Suprapubic skin (tissue), 4 donors: ENCODE results near the gene CTBP2. TPM values are rescaled to one million over a fixed set of nuclear protein-coding genes. Genes with fewer than 3 reads are reported as not detected.
A peak's percentile ranks its signal among the peaks of the same experiment; 100 is the strongest.

Experiments used
- DNase-seq, 2 donors: peaks; one replicate each; pipeline ENCODE4 v3.0.0-alpha.2; 2019; ENCODE audit warnings: low spot score in 2 of 2
- H3K27ac ChIP-seq: fragments of 200-600 bp; sonication (generic); one replicate; pipeline ENCODE4 v1.5.1; 2019
- H3K27me3 ChIP-seq: fragments of 200-600 bp; sonication (generic); one replicate; pipeline ENCODE4 v1.5.1; 2019
- H3K36me3 ChIP-seq: fragments of 200-600 bp; sonication (generic); one replicate; pipeline ENCODE4 v1.5.1; 2019
- H3K4me1 ChIP-seq: fragments of 200-600 bp; sonication (generic); one replicate; pipeline ENCODE4 v1.5.1; 2019
- H3K4me3 ChIP-seq: fragments of 200-600 bp; sonication (generic); one replicate; pipeline ENCODE4 v1.5.1; 2019; ENCODE audit warnings: mild to moderate bottlenecking
- H3K9me3 ChIP-seq: fragments of 200-600 bp; sonication (generic); one replicate; pipeline ENCODE4 v1.5.1; 2019
- CTCF ChIP-seq, 2 donors: fragments of 200-600 bp in 1 of 2; fragments of 450-650 bp in 1 of 2; sonication (generic) in 1 of 2; IDR thresholded peaks; one replicate each; pipeline ENCODE4 v1.5.1; 2016 to 2019; ENCODE audit warnings: antibody characterized with exemption in 2 of 2, mild to moderate bottlenecking in 1 of 2, moderate library complexity in 1 of 2
- EP300 ChIP-seq: sonication (generic); formaldehyde crosslinking; IDR thresholded peaks from one replicate; pipeline ENCODE4 v1.6.1; 2017; ENCODE audit warnings: antibody characterized with exemption
- POLR2A ChIP-seq, 2 donors: fragments of 450-650 bp; IDR thresholded peaks; one replicate each; pipeline ENCODE4 v1.6.1; 2017; ENCODE audit warnings: antibody characterized with exemption in 2 of 2, mild to moderate bottlenecking in 2 of 2, moderate library complexity in 2 of 2
- POLR2AphosphoS5 ChIP-seq, 3 donors: sonication (generic); formaldehyde crosslinking; IDR thresholded peaks; one replicate each; pipeline ENCODE4 v1.6.1; 2017; ENCODE audit warnings: antibody characterized with exemption in 3 of 3
- WGBS: methylation state at CpG from one replicate; pipeline ENCODE4 v1.1.5; 2018; 5-methylcytosine and 5-hydroxymethylcytosine counted together
- total RNA-seq, 4 donors: library from RNA; depleted of rRNA; stranded (reverse); fragments of >200 nt; gene quantifications; one replicate each; pipeline ENCODE4 v1.1.0, GENCODE V29; 2016

CTBP2 gene
- total RNA-seq, 4 donors from 2014 or later = 19.7 to 45.7 (median 29.4) TPM

DNA sequence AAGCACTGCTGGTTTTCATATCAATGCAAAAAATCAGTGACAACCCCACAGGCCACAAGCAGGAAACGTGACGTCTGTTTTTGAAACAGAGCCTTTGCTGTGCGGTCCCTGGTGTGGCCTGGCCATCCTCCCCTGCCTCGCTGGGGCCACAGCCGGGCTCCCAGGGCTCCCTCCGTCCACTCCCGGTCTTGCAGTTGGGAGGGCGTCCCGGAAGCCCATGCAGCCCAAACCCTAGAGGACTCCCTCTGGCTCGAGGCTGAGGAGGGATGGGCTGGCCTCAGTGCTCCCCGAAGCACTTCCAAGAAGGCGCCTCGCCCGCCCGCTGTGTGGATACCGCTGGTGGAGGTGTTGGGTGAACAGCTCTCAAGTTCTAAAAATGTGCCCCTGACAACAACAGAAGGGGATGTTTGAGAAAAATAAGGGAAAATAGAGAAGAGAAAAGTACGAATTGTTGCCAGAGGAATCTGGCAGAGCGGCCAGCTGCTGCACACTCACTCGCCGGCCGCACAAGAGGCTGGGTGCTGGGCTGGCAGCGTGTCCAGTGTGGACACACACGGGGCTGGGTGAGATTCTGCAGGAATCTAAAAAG, 144.9 kb downstream of the CTBP2 start:
- DNase-seq = no peak
- peak overlapping the region; percentile 10 for H3K27ac ChIP-seq
- H3K9me3 ChIP-seq = no peaks in the 10 kb centered on the region
- H3K4me1 ChIP-seq = peaks cover 58% of the 10 kb centered on the region
- H3K27me3 ChIP-seq = no peaks in the 10 kb centered on the region
- TF ChIP-seq POLR2A (IDR thresholded peaks at IDR 0.05) = no peak
- TF ChIP-seq EP300 = no peak
- no peak for TF ChIP-seq CTCF (IDR thresholded peaks at IDR 0.05)
- no peak for TF ChIP-seq POLR2AphosphoS5 (IDR thresholded peaks at IDR 0.05)
- no peaks in the 10 kb centered on the region for H3K36me3 ChIP-seq
- WGBS = 60% methylated on average over 13 of the region's 23 CpGs
- no peak overlapping the region for H3K4me3 ChIP-seq

DNA sequence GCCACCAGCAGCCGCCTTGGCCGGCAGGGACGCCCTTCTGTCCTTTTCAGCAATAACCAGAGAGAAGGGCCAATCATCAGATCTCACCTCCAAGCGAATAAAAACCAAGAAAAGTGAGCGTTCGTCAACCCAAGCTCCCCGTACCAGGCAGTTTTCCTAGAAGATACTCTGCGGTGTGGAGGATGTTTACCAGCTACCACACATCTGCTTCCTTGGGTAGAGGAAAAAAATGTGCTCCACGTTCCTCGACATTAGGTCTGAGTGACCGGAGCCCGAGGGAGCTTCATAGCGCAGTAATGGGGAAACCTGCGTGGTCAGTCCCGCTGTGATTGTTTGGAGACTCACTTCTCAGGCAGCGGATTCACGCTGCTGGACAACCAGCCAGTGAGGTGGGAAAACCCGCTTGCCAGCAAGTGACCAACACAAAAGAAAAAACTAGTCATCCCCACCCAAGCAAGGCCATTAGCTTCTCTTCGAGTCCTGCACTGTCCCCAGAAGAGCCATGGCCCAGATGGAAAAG, 145.5 kb downstream of the CTBP2 start:
- H3K4me1 ChIP-seq = peaks cover 58% of the 10 kb centered on the region
- H3K4me3 ChIP-seq = no peak overlapping the region

DNA sequence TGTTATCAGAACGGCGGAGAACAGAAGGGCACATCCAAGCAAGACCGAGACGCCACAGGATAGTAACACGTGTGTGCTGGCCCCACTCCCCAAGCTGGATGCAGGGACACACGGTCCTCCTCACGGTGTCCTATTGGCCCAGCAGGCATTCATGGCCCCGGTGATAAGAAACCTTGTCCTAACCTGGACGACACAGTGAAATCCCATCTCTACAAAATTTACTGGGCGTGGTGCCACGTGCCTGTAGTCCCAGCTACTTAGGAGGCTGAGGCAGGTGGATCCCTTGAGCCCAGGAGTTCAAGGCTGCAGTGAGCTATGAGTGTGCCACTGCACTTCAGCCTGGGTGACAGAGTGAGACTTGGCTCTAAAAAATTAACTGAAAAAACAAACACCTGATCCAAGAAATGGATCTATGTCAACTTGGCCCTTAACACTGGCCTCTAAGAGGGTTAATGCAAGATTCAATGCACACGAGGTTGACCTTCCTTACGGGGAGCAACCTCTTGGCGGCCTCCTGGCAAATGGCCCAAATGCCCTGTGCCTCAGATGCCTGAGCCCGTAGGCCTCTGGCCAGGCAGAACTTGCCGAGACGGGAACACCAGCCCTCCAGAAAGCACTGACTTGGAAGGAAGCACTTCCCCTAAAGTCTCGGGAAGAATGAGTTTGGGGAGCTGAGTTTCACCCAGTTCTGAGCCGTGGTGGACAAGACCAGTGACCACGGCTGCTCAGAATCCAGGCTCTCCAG, 146.1 kb downstream of the CTBP2 start:
- H3K36me3 ChIP-seq = no peaks in the 10 kb centered on the region
- TF ChIP-seq CTCF (IDR thresholded peaks at IDR 0.05) (no peak), POLR2AphosphoS5 (IDR thresholded peaks at IDR 0.05) (no peak), EP300 (no peak), POLR2A (IDR thresholded peaks at IDR 0.05) (no peak)
- H3K4me3 ChIP-seq = no peak overlapping the region
- DNase-seq = no peak
- peaks cover 58% of the 10 kb centered on the region for H3K4me1 ChIP-seq
- 73% methylated on average over 20 of the region's 20 CpGs for WGBS
- no peaks in the 10 kb centered on the region for H3K27me3 ChIP-seq
- no peaks in the 10 kb centered on the region for H3K9me3 ChIP-seq
- no peak overlapping the region for H3K27ac ChIP-seq

More for the DNA sequence above, 145.5 kb downstream of the CTBP2 start:
- TF ChIP-seq EP300 (no peak), POLR2AphosphoS5 (IDR thresholded peaks at IDR 0.05) (no peak), CTCF (IDR thresholded peaks at IDR 0.05) (no peak), POLR2A (IDR thresholded peaks at IDR 0.05) (no peak)
- 83% methylated on average over 18 of the region's 19 CpGs for WGBS
- Histone ChIP-seq H3K27ac (peak overlapping the region; percentile 10), H3K27me3 (no peaks in the 10 kb centered on the region), H3K9me3 (no peaks in the 10 kb centered on the region), H3K36me3 (no peaks in the 10 kb centered on the region)
- no peak for DNase-seq

DNA sequence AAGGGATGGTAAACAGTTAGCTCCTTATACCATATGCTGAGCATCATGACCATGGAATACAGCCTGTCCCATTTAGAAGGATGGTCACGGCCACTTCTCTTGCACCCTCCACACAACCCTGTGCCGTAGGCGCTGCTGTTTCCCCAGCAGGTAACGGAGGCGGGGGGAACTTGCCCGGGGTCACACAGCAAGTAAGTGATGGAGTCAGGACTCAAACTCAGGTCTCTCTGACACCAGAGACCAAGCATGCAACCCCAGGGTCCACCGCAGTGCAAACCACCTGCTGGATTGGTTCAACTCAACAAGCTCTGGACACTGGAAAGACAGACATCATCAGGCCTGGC, 146.9 kb downstream of the CTBP2 start:
- Histone ChIP-seq H3K9me3 (no peaks in the 10 kb centered on the region), H3K4me1 (peaks cover 54% of the 10 kb centered on the region), H3K36me3 (no peaks in the 10 kb centered on the region), H3K4me3 (no peak overlapping the region), H3K27me3 (no peaks in the 10 kb centered on the region), H3K27ac (no peak overlapping the region)
- 96% methylated on average over 7 of the region's 7 CpGs for WGBS
- TF ChIP-seq EP300 (no peak), POLR2AphosphoS5 (IDR thresholded peaks at IDR 0.05) (no peak), POLR2A (IDR thresholded peaks at IDR 0.05) (no peak), CTCF (IDR thresholded peaks at IDR 0.05) (no peak)
- no peak for DNase-seq

DNA sequence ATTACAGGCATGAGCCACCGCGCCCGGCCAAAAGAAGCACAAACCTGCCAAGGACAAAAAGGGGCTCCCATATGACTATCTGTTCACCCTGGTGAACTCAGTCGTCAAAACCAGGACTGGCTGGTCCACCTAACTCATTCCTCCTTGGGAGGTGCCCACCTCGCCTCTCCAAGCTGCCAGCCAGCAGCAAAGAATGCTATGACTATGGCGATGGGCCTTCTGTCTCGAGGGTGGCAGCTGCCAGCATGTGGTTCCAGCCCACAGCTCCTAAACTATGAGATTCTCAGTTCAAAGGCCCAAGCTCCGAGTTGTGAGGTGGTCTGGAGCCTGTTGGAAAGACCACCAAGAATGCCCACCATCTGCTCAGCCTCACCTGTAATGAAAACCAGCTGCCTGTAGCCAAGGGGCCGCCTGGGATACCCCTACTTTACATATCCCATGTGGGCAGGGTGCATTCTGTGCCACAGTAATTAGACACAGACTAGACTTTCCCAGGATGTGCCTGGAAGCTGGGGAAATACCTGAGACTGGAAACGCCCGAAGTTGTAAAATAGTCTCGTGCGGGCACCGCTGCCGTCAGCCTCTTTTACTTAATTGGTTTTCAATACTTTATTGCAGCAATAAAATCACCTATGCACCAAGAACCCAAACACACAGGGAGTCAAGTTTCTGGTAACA, 147.4 kb downstream of the CTBP2 start:
- no peak for TF ChIP-seq POLR2A (IDR thresholded peaks at IDR 0.05)
- no peak for TF ChIP-seq POLR2AphosphoS5 (IDR thresholded peaks at IDR 0.05)
- TF ChIP-seq EP300 = no peak
- no peak for TF ChIP-seq CTCF (IDR thresholded peaks at IDR 0.05)
- no peaks in the 10 kb centered on the region for H3K9me3 ChIP-seq
- 85% methylated on average over 13 of the region's 15 CpGs for WGBS
- H3K27ac ChIP-seq = no peak overlapping the region
- no peak for DNase-seq
- peaks cover 54% of the 10 kb centered on the region for H3K4me1 ChIP-seq
- no peak overlapping the region for H3K4me3 ChIP-seq
- H3K36me3 ChIP-seq = no peaks in the 10 kb centered on the region
- H3K27me3 ChIP-seq = no peaks in the 10 kb centered on the region
